Renal pelvis (tissue), 4 donors: ENCODE data around the gene CBARP. TPM values are rescaled to one million over a fixed set of nuclear protein-coding genes. Genes with fewer than 3 reads are reported as not detected.

Experiments
- DNase-seq: peaks from one replicate; pipeline ENCODE4 v3.0.0-alpha.2; 2013
- polyA plus RNA-seq, 3 donors: library from polyadenylated mRNA; unstranded; fragments of 120-200 nt; gene quantifications; one replicate each; pipeline ENCODE4 v1.2.1, GENCODE V29; 2013; ENCODE audit not compliant: insufficient read length in 3 of 3

Gene CBARP
- polyA plus RNA-seq, 3 donors = 2.0 to 3.2 (median 2.7) TPM

DNA sequence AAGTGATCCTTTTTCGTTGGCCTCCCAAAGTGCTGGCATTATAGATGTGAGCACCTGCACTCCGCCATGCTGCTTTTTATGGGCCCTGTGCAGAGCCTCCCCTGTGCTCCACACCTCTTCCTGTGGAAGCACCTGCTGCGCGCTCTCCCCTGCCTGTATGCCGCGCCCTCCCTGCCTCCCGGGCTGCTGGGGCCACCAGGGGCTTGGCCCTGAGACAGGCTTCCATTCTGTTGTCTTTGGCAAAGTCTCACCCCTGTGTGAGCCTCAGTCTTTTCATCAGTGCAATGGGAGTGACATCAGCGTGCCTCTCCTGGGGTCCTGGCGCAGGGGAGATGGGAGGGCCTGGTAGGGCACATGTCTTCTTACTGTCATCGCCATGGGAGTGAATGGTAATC is 38.8 kb upstream of the CBARP start:
- DNase-seq = no peak

DNA sequence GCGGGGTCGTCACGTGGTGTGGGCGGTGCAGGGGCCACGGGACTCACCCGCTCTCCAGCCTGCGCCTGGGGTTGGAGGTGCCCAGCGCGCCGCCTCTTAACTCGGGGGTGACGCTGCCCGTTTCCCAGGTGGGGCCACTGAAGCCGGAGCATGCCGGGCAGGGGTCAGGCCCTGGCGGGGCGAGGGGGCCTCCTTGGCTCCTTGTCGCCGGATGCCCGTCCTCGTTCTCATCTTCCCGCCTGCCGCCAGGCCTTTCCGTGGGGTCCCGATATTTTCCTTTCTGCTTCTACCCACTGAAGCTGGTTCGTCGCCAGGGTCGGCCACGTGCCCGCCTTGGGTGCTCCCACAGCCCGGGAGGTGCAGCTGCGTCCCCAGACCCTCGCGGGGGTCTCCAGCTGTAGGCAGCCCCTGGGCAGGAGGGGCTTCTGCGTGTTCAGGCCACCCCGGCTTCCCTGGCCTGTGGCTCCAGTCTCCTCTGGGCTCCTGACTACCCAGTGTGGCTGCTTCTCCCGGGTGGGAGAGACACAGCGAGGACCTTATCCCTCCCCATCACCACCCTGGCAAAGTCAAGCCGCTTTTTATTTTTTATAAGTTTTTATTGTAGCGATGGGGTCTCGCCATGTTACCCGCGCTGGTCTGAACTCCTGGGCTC is 38.3 kb upstream of the CBARP start:
- DNase-seq = no peak

DNA sequence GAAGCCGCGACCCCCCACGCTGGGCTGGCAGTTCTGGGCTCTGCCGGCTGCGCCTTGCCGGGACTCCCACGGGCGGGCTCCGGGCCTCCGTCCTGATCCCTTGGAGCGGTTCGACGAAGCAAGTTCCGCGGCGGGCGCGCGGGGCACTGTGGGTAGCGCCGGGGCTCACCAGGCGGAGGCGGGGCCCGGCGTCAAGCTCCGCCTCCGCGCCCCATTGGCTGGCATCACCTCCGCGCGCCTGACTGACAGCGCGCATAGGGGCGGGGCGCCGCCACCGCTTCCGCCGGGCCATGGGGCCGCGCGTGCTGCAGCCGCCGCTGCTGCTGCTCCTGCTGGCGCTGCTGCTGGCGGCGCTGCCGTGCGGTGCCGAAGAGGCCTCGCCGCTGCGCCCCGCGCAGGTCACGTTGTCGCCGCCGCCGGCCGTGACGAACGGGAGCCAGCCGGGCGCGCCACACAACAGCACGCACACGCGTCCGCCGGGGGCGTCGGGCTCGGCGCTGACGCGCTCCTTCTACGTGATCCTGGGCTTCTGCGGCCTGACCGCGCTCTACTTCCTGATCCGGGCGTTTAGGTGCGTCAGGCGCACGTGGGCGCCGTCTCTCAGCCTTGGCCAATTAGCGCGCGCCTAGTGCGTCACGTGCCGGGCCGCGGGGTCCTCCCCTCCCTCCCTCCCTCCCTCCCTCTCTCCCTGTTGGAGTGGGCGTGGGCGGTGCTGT is 37.6 kb upstream of the CBARP start, which contains the start of gene FAM174C:
Gene FAM174C (plus strand): TSS at position 271 of the 716 bp plus-strand sequence. CDS start 20 bp downstream, at position 291.
- peak; percentile 94 for DNase-seq

DNA sequence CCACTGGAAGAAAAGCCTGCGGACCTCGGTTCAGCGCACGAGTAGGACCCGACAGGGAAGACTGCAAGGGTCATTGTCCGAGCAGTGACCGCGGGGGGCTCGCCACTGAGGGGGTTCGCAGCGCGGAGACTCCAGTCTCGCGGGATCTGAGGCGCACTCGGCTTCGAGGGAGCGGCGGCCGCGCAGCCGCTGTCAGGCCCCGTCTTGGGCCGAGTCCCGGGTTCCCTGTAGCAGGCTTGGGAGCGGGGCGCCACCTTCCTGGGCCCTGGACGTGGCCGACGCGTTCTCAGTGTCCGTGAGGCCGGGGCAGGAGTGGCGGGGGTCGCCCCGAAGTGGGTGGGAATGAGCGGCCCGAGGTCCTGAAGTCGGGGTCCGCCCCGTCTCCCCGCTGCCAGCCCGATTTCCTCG is 37.1 kb upstream of the CBARP start:
- DNase-seq = no peak

DNA sequence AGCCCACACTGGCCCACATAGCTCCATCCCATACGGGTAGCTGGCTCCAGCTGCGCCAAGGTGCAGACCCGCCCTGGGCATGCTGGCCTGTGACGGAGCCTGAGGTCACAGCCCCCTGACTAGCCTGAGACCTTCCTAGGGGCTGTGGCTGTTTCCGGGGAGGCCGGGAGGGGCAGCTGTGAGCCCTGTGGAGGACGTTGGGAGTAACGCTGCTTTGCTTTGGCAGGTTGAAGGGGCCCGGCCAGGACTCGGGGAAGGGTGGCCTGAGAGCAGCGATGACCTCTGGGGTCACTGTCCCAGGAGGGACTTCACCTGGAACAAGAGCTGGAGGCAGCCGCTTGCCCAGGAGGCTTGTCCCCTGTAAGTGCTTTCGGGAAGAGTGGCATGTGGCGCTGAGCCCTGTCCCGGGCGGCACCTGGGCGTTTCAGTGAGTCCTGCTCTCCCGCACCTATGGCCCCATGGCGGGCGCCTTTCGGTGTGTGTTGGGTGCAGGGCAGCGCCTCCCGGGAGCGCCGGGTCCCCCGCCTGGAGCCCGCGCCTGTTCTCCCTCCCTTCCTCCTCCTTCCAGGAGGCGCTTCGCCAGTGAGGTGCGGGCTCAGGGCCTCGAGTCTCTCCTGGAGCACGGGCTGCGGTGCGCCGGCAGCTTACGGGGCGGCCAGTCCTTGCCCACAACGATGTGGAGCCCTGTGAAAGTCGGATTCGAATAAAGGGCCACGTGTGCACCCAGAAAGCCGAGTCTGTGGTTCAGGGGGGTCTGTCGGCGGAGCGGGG is 36.5 kb upstream of the CBARP start:
- DNase-seq = no peak

DNA sequence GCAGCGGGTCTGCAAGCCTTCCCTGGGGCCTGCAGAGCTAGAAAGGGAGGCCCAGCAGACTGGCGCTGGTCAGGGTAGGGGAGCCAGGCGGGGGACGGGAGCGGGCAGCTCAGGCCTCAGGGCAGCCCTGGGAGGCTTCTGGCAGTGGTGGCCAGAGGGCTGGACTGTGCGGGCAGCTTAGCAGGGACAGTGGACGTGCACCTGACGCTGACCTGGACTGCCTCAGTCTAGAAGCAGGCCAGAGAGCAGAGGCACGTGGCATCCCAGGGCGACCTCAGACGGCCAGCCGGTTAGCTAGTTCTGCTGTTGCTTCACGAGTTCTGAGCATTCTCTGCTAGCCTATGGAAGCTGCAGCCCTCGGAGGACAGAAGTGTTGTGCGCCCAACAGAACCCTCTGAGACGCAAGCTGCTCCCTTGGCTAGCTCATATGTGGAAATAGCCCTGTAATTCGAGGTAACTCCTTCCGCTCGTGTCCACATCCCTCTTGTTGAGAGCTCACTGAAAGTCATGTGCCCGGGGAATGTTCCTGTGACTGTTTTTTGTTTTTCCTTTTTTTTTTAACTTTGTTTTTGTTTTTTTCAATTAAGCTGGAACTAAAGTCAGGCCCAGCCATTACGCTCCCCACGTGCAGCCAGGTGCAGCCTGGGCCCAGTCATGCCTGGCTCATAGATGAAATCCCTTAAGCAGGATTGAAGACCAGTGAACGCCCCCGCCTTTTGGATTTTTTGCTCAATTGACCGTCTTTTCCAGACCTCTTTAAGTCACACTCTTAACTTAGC is 35.6 kb upstream of the CBARP start:
- no peak for DNase-seq

DNA sequence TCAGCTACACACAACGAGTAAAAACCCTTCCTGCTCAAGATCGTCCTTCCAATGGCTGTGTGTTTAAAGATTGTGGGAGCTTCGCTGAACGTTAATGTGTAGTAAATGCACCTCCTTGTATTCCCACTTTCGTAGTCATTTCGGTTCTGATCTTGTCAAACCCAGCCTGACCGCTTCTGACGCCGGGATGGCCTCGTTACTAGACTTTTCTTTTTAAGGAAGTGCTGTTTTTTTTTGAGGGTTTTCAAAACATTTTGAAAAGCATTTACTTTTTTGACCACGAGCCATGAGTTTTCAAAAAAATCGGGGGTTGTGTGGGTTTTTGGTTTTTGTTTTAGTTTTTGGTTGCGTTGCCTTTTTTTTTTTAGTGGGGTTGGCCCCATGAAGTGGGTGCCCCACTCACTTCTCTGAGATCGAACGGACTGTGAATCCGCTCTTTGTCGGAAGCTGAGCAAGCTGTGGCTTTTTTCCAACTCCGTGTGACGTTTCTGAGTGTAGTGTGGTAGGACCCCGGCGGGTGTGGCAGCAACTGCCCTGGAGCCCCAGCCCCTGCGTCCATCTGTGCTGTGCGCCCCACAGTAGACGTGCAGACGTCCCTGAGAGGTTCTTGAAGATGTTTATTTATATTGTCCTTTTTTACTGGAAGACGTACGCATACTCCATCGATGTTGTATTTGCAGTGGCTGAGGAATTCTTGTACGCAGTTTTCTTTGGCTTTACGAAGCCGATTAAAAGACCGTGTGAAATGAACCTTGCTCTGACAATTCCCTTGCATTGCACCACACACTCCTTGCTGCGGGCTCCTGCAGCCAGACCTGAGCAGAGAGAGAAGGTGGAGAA is 34.8 kb upstream of the CBARP start:
- no peak for DNase-seq

DNA sequence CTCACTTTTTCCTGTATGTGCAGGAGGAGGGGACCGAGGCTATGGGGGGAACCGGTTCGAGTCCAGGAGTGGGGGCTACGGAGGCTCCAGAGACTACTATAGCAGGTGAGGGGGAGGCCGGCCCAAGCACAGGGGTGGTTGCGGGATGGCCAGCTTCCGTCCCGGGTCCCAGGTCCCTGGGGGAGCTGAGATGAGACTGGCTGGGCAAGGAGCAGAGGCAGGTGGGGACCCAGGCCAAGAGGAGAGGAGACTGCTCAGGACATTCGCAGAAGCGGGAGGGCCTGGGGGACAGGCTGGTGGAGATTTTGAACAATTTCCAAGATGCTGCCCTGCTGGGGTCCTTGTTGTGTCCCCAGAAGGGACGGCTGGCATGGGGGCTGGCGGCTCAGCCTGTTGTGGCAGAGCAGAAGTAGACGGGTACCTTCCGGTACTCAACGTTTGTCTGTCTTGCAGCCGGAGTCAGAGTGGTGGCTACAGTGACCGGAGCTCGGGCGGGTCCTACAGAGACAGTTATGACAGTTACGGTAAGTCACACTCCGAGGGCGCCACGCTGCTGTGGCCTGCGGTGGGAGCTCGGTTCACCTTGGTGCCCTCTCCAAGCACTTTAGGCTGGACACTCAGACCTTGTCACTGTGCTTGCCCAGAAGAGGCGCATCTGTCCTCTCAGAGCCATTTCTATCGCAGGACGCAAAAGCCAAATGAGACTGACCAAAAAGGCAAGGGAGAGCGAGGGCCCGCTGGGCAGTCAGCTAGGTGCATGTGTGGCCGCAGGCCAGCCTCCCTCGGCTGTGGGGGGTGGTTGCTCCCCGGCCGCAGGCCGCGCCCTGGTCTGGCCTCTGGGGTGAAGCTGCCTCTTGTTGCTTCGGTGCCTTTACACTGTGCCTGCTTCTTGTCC is 34.0 kb upstream of the CBARP start:
- DNase-seq = no peak

DNA sequence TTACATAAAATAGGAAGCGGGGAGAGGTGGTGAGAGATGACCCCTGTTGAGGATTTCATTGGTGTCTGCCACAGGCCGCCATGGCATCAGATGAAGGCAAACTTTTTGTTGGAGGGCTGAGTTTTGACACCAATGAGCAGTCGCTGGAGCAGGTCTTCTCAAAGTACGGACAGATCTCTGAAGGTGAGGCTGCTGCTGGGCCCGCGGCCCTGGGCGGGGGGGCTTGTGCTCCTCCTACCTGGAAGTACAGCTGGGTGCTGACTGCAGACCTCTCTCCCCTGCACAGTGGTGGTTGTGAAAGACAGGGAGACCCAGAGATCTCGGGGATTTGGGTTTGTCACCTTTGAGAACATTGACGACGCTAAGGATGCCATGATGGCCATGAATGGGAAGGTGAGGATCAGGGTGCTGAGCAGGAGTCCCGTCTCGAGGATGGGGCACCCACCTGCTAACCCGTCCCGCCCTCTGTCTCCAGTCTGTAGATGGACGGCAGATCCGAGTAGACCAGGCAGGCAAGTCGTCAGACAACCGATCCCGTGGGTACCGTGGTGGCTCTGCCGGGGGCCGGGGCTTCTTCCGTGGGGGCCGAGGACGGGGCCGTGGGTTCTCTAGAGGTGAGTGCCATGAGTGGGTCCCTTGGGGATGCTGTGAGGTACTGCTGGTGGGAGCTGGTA is 33.2 kb upstream of the CBARP start:
- DNase-seq = no peak

DNA sequence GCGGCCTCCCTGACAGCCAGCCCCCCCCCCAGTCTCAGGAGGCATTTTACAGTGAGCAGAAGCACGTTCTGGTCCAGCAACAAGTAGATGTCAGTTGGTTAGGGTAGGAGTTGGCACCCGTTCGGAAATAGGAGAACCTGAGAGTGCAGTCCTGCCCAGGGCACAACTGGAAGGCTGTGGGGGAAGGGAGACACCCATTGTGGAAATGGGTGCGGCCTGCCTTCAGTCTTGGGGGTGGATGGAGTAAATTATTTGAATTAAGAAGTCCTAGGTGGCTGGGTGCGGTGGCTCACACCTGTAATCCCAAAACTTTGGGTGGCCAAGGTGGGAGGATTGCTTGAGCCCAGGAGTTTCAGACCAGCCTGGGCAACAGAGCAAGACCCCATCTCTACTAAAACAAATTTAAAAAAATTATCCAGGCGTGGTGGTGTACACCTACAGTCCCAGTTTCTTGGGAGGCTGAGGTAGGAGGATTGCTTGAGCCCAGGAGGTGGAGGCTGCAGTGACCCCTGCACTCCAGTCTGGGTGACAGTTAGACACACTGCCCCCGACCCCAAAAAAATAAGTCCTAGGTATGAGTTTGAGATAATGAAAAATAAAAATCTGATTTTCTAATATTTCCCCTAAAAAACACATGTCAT is 32.5 kb upstream of the CBARP start:
- DNase-seq = no peak

DNA sequence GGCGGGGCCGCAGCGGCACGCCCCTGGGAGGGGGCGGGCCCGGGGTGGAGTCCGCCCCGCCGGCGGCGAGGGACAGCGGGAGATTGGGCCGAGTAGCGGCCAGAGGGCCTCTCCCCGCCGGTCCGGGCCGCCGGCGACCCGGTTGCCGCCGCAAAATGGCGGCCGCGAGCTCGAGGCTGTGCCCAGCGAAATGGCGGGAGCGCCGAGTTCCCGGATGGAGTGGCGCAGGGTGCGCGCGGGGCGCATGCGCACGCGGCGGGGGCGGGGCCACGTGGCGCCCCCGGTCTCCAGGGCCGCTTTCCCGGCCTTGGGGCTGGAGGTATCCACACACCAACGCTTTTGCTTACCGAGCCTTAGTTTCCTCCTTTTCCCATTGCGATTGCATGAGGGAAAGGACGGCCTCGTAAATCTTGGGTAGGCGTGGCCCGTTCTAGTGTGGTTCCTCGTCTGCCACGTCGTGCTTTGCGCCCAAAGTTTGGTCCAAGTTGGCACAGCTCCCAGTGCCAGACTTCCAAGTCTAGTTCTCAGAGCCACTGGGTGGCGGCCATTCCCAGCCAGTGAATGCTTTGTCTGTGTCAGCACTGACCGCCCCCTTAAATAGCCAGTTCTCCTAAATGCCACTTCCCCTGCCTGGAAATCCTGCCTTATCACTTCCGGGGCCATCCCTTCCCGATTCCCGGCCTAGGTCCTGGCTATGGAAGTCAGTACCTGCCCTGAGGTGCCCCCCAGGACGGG is 31.8 kb upstream of the CBARP start:
- peak; percentile 85 for DNase-seq

DNA sequence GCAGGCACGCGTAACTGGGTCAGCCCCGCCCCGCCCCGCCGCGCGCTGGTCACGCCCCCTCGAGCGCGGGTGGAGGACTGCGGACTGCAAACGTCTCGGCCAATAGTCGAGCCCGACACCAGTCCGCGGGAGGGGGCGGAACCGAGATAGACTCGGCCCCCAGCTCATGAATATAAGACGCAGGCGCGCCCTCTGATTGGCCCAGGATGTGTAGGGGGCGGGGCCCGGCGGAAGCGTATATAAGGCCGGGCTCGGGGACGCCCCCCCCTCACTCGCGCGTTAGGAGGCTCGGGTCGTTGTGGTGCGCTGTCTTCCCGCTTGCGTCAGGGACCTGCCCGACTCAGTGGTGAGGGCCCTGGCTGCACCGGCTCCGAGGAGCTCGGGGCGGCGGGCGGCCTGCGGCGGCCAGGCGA is 31.3 kb upstream of the CBARP start, which contains the start of gene CIRBP:
Gene CIRBP (plus strand): TSS at position 268 of the 413 bp plus-strand sequence. CDS start 1,602 bp downstream, outside the sequence.
- DNase-seq = peak; percentile 99

DNA sequence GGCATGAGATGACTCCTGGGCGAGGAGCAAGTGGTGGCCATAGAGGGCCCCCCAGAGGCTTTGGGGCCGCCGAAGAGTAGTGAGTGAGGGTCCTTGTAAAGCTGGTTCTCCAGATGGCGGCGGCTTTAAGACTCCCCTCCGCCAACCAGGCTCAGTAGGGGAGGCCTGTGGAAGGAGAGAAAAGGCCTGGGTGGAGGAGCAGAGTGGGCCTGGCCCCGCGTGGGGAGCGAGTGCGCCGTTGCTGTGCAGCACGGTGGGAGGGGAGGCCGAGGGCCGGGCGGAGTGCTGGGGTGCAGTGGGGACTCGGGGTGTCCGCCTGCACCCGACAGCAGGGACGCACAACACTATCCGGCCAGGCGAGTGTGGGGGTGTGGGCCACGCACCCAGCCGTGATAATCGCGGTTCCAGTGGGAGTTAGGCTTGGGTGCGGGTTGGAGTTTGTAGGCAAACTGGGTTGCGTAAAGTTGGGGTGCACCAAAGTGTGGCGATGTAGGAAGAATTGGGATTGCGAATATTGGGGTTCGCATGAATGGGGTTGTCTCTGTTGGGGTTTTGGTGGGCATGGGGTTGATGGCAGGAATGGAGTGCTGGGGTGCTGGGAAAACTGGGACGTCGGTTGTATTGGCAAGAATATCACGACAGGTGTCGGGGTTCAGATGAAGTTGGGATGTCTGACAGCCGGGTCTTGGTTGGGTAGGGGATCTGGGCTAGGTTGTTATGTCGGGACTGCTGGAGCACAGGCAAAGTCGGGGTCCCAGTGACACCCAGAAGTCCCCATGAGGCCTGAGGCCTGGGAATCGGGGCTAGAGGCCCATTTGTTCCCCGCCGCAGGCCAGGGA is 30.6 kb upstream of the CBARP start:
- DNase-seq = no peak

DNA sequence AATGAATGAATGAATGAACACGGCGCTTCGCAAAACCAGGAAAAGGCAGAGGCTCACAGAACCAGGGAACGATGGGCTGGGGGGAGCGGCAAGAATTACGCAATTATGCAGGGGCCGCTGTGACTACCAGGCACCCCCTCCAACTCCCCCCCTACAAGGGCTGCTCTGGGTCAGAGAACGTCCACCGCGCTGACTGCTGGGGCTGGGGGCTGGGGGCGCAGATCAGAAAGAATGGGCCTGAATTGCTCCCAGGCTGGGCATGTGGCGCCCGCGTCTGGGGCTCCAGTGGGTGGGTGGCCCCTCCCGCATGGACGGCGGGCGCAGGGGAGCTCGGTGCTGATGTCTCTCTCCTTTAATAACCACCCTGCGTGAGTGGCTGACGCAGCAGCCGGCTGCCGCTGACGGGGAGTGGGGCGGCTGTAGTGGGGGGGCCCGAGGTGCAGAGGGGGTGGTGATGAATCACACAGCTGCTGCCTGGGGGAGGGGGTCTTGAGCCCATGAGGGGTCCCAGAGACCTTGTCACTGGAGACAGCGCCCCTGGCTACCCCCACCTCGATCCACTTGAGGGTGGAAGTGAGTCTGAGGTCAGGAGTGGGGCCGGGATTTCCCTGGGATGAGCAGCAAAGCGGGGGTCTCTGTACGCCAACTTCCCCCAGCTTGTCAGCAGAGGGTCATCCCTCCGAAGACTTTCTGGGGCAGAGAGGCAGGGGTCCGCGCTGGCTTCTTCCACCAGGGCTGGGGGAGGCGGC is 29.8 kb upstream of the CBARP start:
- DNase-seq = no peak

DNA sequence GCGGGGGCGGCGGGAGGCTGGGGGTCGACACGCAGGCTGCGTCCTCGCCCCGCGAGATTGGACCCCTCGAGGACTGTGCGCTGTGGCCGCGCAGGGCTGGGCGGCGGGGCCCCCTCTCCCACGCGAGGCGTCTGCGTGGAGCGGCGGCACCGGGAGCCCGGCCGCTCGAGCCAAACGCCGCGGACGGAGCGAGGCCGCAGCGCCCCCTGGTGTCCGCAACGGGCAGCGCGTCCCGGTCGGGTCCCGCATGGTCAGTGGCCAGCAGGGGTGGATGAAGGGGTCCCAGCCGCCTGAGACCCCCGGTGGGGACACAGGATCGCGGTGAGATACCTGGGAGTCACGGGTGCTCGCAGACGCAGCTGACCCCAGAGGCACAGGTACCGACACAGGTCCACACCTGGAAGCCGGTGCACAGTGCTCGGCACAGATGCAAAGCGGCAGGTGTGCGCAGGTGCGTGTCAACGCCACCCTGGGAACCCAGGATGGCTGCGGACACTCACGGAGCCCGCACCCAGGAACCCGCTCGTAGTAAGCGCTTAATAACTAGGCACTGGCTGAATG is 29.2 kb upstream of the CBARP start:
- no peak for DNase-seq
